GM23338 (cell line): ENCODE measurements around the gene FAM216A. TPM values are rescaled to one million over a fixed set of nuclear protein-coding genes. Genes with fewer than 3 reads are reported as not detected.
"Not testable (repeated sequence)": the region's sequence is repeated elsewhere in the genome, so short reads cannot be mapped to it uniquely, and the experiment has no call there.

Experiments used
- ATAC-seq: fragments of 200-7000 bp; cut with Tn5 transposase; 3 replicates; pipeline ENCODE4 v1.9.1; 2020
- DNase-seq: peaks from one replicate; pipeline ENCODE4 v3.0.0-alpha.2; 2015; ENCODE audit warnings: low spot score
- H2AFZ ChIP-seq: fragments of 200-600 bp; sonication (generic); 2 replicates; pipeline ENCODE4 v1.8.0; 2016; ENCODE audit warnings: antibody characterized with exemption, mild to moderate bottlenecking, moderate library complexity
- H3F3A ChIP-seq: fragments of 200-600 bp; sonication (generic); replicated peaks from 2 replicates; pipeline ENCODE4 v1.8.0; 2017; ENCODE audit warnings: antibody characterized with exemption, mixed run types, low read depth
- H3K27ac ChIP-seq: fragments of 200-600 bp; sonication (generic); 2 replicates; pipeline ENCODE4 v1.6.1; 2016; ENCODE audit warnings: low read depth
- H3K27me3 ChIP-seq: fragments of 200-600 bp; sonication (generic); 2 replicates; pipeline ENCODE4 v1.8.0; 2016; ENCODE audit warnings: mild to moderate bottlenecking, mixed run types, moderate library complexity; ENCODE audit not compliant: insufficient read depth
- H3K36me3 ChIP-seq: fragments of 200-600 bp; sonication (generic); 2 replicates; pipeline ENCODE4 v1.8.0; 2016; ENCODE audit warnings: mild to moderate bottlenecking; ENCODE audit not compliant: insufficient read depth
- H3K4me1 ChIP-seq: fragments of 200-600 bp; sonication (generic); 2 replicates; pipeline ENCODE4 v1.8.0; 2016; ENCODE audit warnings: mild to moderate bottlenecking, moderate library complexity; ENCODE audit not compliant: insufficient read depth
- H3K4me2 ChIP-seq: fragments of 200-600 bp; sonication (generic); 2 replicates; pipeline ENCODE4 v1.7.1; 2017; ENCODE audit warnings: mixed run types
- H3K4me3 ChIP-seq: fragments of 200-600 bp; sonication (generic); 2 replicates; pipeline ENCODE4 v1.6.1; 2016; ENCODE audit warnings: mixed run types
- H3K79me2 ChIP-seq: fragments of 200-600 bp; sonication (generic); replicated peaks from 2 replicates; pipeline ENCODE4 v1.8.0; 2017; ENCODE audit warnings: mild to moderate bottlenecking; ENCODE audit not compliant: insufficient read depth
- H3K9me2 ChIP-seq: fragments of 200-600 bp; sonication (generic); 2 replicates; pipeline ENCODE4 v1.8.0; 2017; ENCODE audit not compliant: insufficient read depth
- H4K20me1 ChIP-seq: fragments of 200-600 bp; sonication (generic); replicated peaks from 2 replicates; pipeline ENCODE4 v1.8.0; 2017; ENCODE audit warnings: mild to moderate bottlenecking; ENCODE audit not compliant: insufficient read depth
- H3K27ac Mint-ChIP-seq: 2 replicates; pipeline ENCODE4 v1.8.0; 2020; ENCODE audit warnings: inconsistent platforms, mild to moderate bottlenecking, moderate library complexity, mixed read lengths
- H3K27me3 Mint-ChIP-seq: 3 replicates; pipeline ENCODE4 v1.8.0; 2022; ENCODE audit warnings: low read depth, mild to moderate bottlenecking, moderate library complexity, mixed read lengths, inconsistent platforms; ENCODE audit not compliant: insufficient read depth, poor library complexity
- H3K36me3 Mint-ChIP-seq: 3 replicates; pipeline ENCODE4 v1.8.0; 2021; ENCODE audit warnings: low read depth, mild to moderate bottlenecking, inconsistent platforms, moderate library complexity, mixed read lengths
- H3K4me1 Mint-ChIP-seq: 3 replicates; pipeline ENCODE4 v1.8.0; 2020; ENCODE audit warnings: mild to moderate bottlenecking, inconsistent platforms, mixed read lengths
- H3K4me3 Mint-ChIP-seq: 3 replicates; pipeline ENCODE4 v1.8.0; 2021; ENCODE audit warnings: moderate library complexity, mild to moderate bottlenecking, inconsistent platforms, mixed read lengths
- H3K9me3 Mint-ChIP-seq: 3 replicates; pipeline ENCODE4 v1.8.0; 2020; ENCODE audit warnings: moderate library complexity, mild to moderate bottlenecking, inconsistent platforms, mixed read lengths
- EZH2phosphoT487 ChIP-seq: fragments of 200-600 bp; sonication (generic); IDR thresholded peaks from one replicate; pipeline ENCODE4 v1.8.1; 2018; ENCODE audit warnings: antibody characterized with exemption; ENCODE audit not compliant: unreplicated experiment
- NANOG ChIP-seq: IDR thresholded peaks from 2 replicates; pipeline ENCODE4 v1.6.1; 2016; ENCODE audit warnings: antibody characterized with exemption, borderline replicate concordance
- REST ChIP-seq: IDR thresholded peaks from one replicate; pipeline ENCODE4 v1.6.1; 2018; ENCODE audit warnings: antibody characterized with exemption; ENCODE audit not compliant: unreplicated experiment
- ZNF114 ChIP-seq: fragments of 250-450 bp; sonication (Bioruptor Pico); IDR thresholded peaks from 2 replicates; pipeline ENCODE4 v1.5.0; 2020; ENCODE audit warnings: mild to moderate bottlenecking, moderate library complexity
- ZNF331 ChIP-seq: fragments of 250-450 bp; sonication (Bioruptor Pico); IDR thresholded peaks from 2 replicates; pipeline ENCODE4 v1.5.0; 2020; ENCODE audit warnings: low read depth, mild to moderate bottlenecking, moderate library complexity
- ZNF462 ChIP-seq: fragments of 250-450 bp; sonication (Bioruptor Pico); IDR thresholded peaks from 2 replicates; pipeline ENCODE4 v1.5.0; 2020; ENCODE audit warnings: mild to moderate bottlenecking, moderate library complexity
- polyA plus RNA-seq: library from polyadenylated mRNA; unstranded; fragments of >200 nt; fragmentation: Nextera tagmentation; extraction: Ambion mirVana; gene quantifications from 2 replicates; pipeline ENCODE4 v1.2.1, GENCODE V29; 2016
- total RNA-seq: library from RNA; depleted of rRNA; stranded (reverse); fragments of >200 nt; shearing (Covaris generic); gene quantifications from 2 replicates; pipeline ENCODE4 v1.2.3, GENCODE V29; 2014

Gene FAM216A
- total and polyA plus RNA-seq, 2 experiments from 2014 or later: 27.1 to 53.0 TPM

- Histone ChIP-seq H2AFZ (no peak overlapping the region), H3K79me2 (no peaks in the 10 kb centered on the region), H3K9me2 (no peaks in the 10 kb centered on the region), H3K4me1 (peaks cover 4% of the 10 kb centered on the region; the same call in 1 of the 2 replicates), H3K36me3 (no peaks in the 10 kb centered on the region), H3K27ac (no peak overlapping the region), H3K4me2 (no peak overlapping the region), H3K4me3 (no peak overlapping the region), H3K27me3 (no peaks in the 10 kb centered on the region), H4K20me1 (no peaks in the 10 kb centered on the region), H3F3A (peaks cover 6% of the 10 kb centered on the region; the same call in 1 of the 2 replicates)
- DNase-seq (no peak), ATAC-seq (no peak)
- TF ChIP-seq ZNF114 (CRISPR knock-in tag) (no peak), REST (no peak), EZH2phosphoT487 (no peak)
- peaks cover 4% of the 10 kb centered on the region for H3K27me3 Mint-ChIP-seq
- H3K9me3 Mint-ChIP-seq: no peaks in the 10 kb centered on the region
- H3K36me3 Mint-ChIP-seq: no peaks in the 10 kb centered on the region
- no peak overlapping the region for H3K4me3 Mint-ChIP-seq
- no peak overlapping the region for H3K27ac Mint-ChIP-seq
- peaks cover 8% of the 10 kb centered on the region; the same call in 2 of the 3 replicates for H3K4me1 Mint-ChIP-seq
Measured at GRCh38 chr12:110426406-110426805, 42.2 kb upstream of the FAM216A start.

GRCh38 chr12:110429676-110430075, 39.0 kb upstream of the FAM216A start:
- ATAC-seq, H2AFZ ChIP-seq, H3K4me1 ChIP-seq, H3K27ac Mint-ChIP-seq, H3K9me3 Mint-ChIP-seq, H3K4me3 ChIP-seq, DNase-seq, H3K27ac ChIP-seq, H3K4me1 Mint-ChIP-seq, H4K20me1 ChIP-seq, H3K4me3 Mint-ChIP-seq, H3K27me3 ChIP-seq, H3K4me2 ChIP-seq, H3K9me2 ChIP-seq, H3K79me2 ChIP-seq, H3K36me3 Mint-ChIP-seq, H3K36me3 ChIP-seq: not testable (repeated sequence)
- H3F3A ChIP-seq: peaks cover 13% of the 10 kb centered on the region; the same call in 1 of the 2 replicates
- peaks cover 11% of the 10 kb centered on the region for H3K27me3 Mint-ChIP-seq

- no peak overlapping the region; the same call in 2 of the 3 replicates for H3K4me3 Mint-ChIP-seq
- Histone ChIP-seq H3K4me1 (no peaks in the 10 kb centered on the region), H2AFZ (peak overlapping the region; percentile 43; the same call in 1 of the 2 replicates), H3K36me3 (peaks cover 12% of the 10 kb centered on the region), H3F3A (peaks cover 10% of the 10 kb centered on the region; the same call in 1 of the 2 replicates), H4K20me1 (no peaks in the 10 kb centered on the region), H3K27ac (peak overlapping the region; percentile 32; the same call in 1 of the 2 replicates), H3K27me3 (no peaks in the 10 kb centered on the region), H3K9me2 (no peaks in the 10 kb centered on the region), H3K79me2 (no peaks in the 10 kb centered on the region), H3K4me3 (no peak overlapping the region; the same call in 1 of the 2 replicates), H3K4me2 (no peak overlapping the region)
- peaks cover 32% of the 10 kb centered on the region for H3K36me3 Mint-ChIP-seq
- H3K27ac Mint-ChIP-seq: no peak overlapping the region
- H3K9me3 Mint-ChIP-seq: no peaks in the 10 kb centered on the region
- peaks cover 11% of the 10 kb centered on the region for H3K27me3 Mint-ChIP-seq
- ATAC-seq: no peak
- no peaks in the 10 kb centered on the region for H3K4me1 Mint-ChIP-seq
- DNase-seq: no peak
- no peak for TF ChIP-seq ZNF114 (CRISPR knock-in tag)
- TF ChIP-seq EZH2phosphoT487: no peak
- TF ChIP-seq ZNF331: no peak
- no peak for TF ChIP-seq NANOG
- no peak for TF ChIP-seq ZNF462 (CRISPR knock-in tag)
Measured at GRCh38 chr12:110431957-110432587, 36.6 kb upstream of the FAM216A start.
